ENCODE results near the gene MYLK.
"Not testable (repeated sequence)": the region's sequence is repeated elsewhere in the genome, so short reads cannot be mapped to it uniquely, and the experiment has no call there.

DNA sequence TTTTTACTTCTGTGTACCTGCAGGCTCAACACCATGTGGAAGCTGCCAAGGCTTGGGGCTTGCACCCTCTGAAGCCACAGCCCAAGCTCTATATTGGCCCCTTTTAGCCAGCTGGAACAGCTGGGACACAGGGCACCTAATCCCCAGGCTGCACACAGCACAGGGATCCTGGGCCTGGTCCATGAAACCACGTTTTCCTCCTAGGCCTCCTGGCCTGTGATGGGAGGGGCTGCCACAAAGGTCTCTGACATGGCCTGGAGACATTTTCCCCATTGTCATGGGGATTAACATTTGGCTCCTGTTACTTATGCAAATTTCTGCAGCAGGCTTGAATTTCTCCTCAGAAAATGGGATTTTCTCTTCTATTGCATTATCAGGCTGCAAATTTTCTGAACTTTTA lies 6.9 kb upstream of the MYLK start:
- TF ChIP-seq POLR2A, CTCF (IDR thresholded peaks at IDR 0.05): not testable (repeated sequence)
